Endodermal cell (in vitro differentiated cells): ENCODE results near the gene AKAP10. TPM values are rescaled to one million over a fixed set of nuclear protein-coding genes. Genes with fewer than 3 reads are reported as not detected.

Experiments
- DNase-seq: peaks from one replicate; pipeline ENCODE4 v3.0.0-alpha.2; 2017
- H3K27ac ChIP-seq: 2 replicates; pipeline ENCODE4 v1.5.1; 2013; ENCODE audit warnings: mild to moderate bottlenecking, low read depth, low read length, moderate library complexity
- H3K27me3 ChIP-seq: 2 replicates; pipeline ENCODE4 v1.6.1; 2013; ENCODE audit warnings: mild to moderate bottlenecking, low read length, moderate library complexity; ENCODE audit not compliant: insufficient read depth, control insufficient read depth, poor library complexity, severe bottlenecking
- H3K36me3 ChIP-seq: 2 replicates; pipeline ENCODE4 v1.7.0; 2013; ENCODE audit warnings: mild to moderate bottlenecking, low read length, moderate library complexity; ENCODE audit not compliant: control insufficient read depth, insufficient read depth
- H3K4me1 ChIP-seq: one replicate; pipeline ENCODE4 v1.7.0; 2013; ENCODE audit warnings: low read length; ENCODE audit not compliant: control insufficient read depth, insufficient read depth
- H3K4me3 ChIP-seq: 2 replicates; pipeline ENCODE4 v1.5.1; 2013; ENCODE audit warnings: mild to moderate bottlenecking, low read length, moderate library complexity
- H3K9ac ChIP-seq: 2 replicates; pipeline ENCODE4 v1.6.1; 2013; ENCODE audit warnings: mild to moderate bottlenecking, low read length, moderate library complexity; ENCODE audit not compliant: poor library complexity, severe bottlenecking; ENCODE audit errors: extremely low read depth
- H3K9me3 ChIP-seq: 2 replicates; pipeline ENCODE4 v1.6.1; 2013; ENCODE audit warnings: mild to moderate bottlenecking, low read length, moderate library complexity; ENCODE audit not compliant: control insufficient read depth
- H3K27ac Mint-ChIP-seq: 2 replicates; pipeline ENCODE4 v1.8.0; 2020; ENCODE audit warnings: mixed read lengths
- H3K27me3 Mint-ChIP-seq: 2 replicates; pipeline ENCODE4 v1.8.0; 2021; ENCODE audit warnings: mild to moderate bottlenecking, mixed read lengths; ENCODE audit not compliant: insufficient read depth
- H3K36me3 Mint-ChIP-seq: 2 replicates; pipeline ENCODE4 v1.8.0; 2020; ENCODE audit warnings: low read depth, mixed read lengths
- H3K4me1 Mint-ChIP-seq: 2 replicates; pipeline ENCODE4 v1.8.0; 2020; ENCODE audit warnings: mixed read lengths
- H3K4me3 Mint-ChIP-seq: 2 replicates; pipeline ENCODE4 v1.8.0; 2020; ENCODE audit warnings: mild to moderate bottlenecking, moderate library complexity, mixed read lengths
- H3K9me3 Mint-ChIP-seq: 2 replicates; pipeline ENCODE4 v1.8.0; 2020; ENCODE audit warnings: mild to moderate bottlenecking, mixed read lengths
- CTCF ChIP-seq: fragments of 200-600 bp; sonication (generic); conservative IDR thresholded peaks from 2 replicates; pipeline ENCODE4 v1.5.0; 2021; ENCODE audit warnings: antibody characterized with exemption, mild to moderate bottlenecking
- WGBS, 2 experiments: methylation state at CpG; one replicate each; pipeline versions ENCODE4 v1.1.5 to v1.1.7; 2013; ENCODE audit warnings: missing lambda C conversion rate in 2 of 2, mixed read lengths in 1 of 2; ENCODE audit not compliant: insufficient coverage in 1 of 2, insufficient read length in 1 of 2; 5-methylcytosine and 5-hydroxymethylcytosine counted together
- total RNA-seq, 2 donors: library from RNA; stranded (reverse); fragmentation: NEBNext Ultra II Directional in 1 of 2; extraction: Animal tissue kit (Norgen Biotek cat#: 25700) in 1 of 2; gene quantifications; 2 replicates in 1 of 2; 3 replicates in 1 of 2; pipeline ENCODE4 v1.2.1, GENCODE V29; 2021

AKAP10 gene
- total RNA-seq, 2 donors from 2014 or later: 29.6 to 39.1 TPM

- Mint-ChIP-seq H3K27ac (no peak overlapping the region), H3K4me3 (no peak overlapping the region), H3K36me3 (no peaks in the 10 kb centered on the region), H3K27me3 (peaks cover 20% of the 10 kb centered on the region), H3K4me1 (no peaks in the 10 kb centered on the region), H3K9me3 (no peaks in the 10 kb centered on the region)
- WGBS, 2 experiments: 94 to 100% methylated on average over 1 to 3 of the region's 3 CpGs
- Histone ChIP-seq H3K4me3 (no peak overlapping the region), H3K4me1 (no peaks in the 10 kb centered on the region), H3K27ac (no peak overlapping the region), H3K9ac (no peak overlapping the region), H3K9me3 (no peaks in the 10 kb centered on the region), H3K36me3 (no peaks in the 10 kb centered on the region), H3K27me3 (no peaks in the 10 kb centered on the region)
- TF ChIP-seq CTCF: no peak
- DNase-seq: no peak
These were observed 104.3 kb downstream of the AKAP10 start for GRCh38 chr17:19873346-19873745.

GRCh38 chr17:19868079-19868395 is 109.6 kb downstream of the AKAP10 start:
- H3K4me1 Mint-ChIP-seq: peaks cover 3% of the 10 kb centered on the region
- H3K27me3 ChIP-seq: no peaks in the 10 kb centered on the region
- H3K9me3 Mint-ChIP-seq: no peaks in the 10 kb centered on the region
- no peak for TF ChIP-seq CTCF
- peak overlapping the region; percentile 26 for H3K9ac ChIP-seq
- H3K36me3 ChIP-seq: peaks cover 6% of the 10 kb centered on the region
- H3K36me3 Mint-ChIP-seq: peaks cover 10% of the 10 kb centered on the region
- no peaks in the 10 kb centered on the region for H3K4me1 ChIP-seq
- no peaks in the 10 kb centered on the region for H3K9me3 ChIP-seq
- no peak overlapping the region for H3K27ac ChIP-seq
- H3K4me3 Mint-ChIP-seq: peak overlapping the region; percentile 75
- H3K4me3 ChIP-seq: peak overlapping the region; percentile 92
- DNase-seq: no peak
- no peak overlapping the region for H3K27ac Mint-ChIP-seq
- WGBS, 2 experiments: 43 to 51% methylated on average over 23 of the region's 23 CpGs
- peaks cover 15% of the 10 kb centered on the region for H3K27me3 Mint-ChIP-seq

DNA sequence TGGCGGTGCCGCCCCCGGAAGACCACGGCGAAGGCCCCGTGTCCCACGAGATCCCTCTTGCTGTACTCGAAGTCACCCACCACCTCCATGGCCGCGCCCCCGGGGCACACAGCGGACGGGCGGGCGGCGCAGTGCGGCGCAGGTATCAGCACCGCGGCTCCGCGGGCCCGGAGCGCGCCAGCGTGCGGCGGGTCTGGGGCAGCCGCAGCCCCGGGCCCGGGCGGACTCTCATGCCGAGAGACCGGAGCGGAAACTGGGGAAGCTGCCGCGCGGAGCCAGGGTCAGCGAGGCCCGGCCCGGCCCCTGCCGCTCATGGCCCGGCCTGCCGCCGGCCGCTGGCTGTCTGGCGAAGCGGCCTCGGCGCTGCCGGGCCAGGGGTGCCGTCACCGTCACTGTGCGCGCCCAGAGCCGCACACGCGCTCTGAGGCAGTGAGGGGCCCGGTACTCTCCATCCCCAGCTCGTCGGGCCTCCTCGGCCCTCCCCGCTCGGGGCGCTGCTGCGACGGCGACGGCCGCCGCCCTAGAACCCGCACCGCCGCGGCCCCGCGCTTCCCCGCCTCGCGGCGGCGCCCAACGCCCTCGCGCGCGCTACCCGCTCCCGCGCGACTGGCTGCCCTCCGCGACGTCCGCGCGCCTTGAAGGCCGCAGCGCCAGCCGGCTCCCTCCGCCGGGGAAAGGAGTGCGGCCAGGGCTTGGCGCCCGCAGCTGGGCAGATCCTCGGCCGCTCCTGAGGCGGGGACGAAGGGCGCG is 110.1 kb downstream of the AKAP10 start, which contains the start of gene ULK2:
Gene ULK2 (minus strand): TSS at position 608 of the 750 bp plus-strand sequence. CDS start 519 bp downstream, at position 89.
- Histone ChIP-seq H3K9ac (peak within 1 kb of the TSS; percentile 59), H3K4me3 (peak within 1 kb of the TSS; percentile 92), H3K4me1 (no peaks in the 10 kb centered on the region), H3K9me3 (no peaks in the 10 kb centered on the region), H3K27me3 (no peaks in the 10 kb centered on the region), H3K27ac (peak within 1 kb of the TSS; percentile 73), H3K36me3 (peaks cover 6% of the 10 kb centered on the region)
- Mint-ChIP-seq H3K9me3 (no peaks in the 10 kb centered on the region), H3K4me3 (peak within 1 kb of the TSS; percentile 75), H3K36me3 (peaks cover 11% of the 10 kb centered on the region), H3K4me1 (peaks cover 3% of the 10 kb centered on the region), H3K27ac (peak within 1 kb of the TSS; percentile 88), H3K27me3 (peaks cover 15% of the 10 kb centered on the region)
- TF ChIP-seq CTCF: no peak
- WGBS, 2 experiments: 0 to 1% methylated on average over 53 to 111 of the region's 111 CpGs
- peak; percentile 92 for DNase-seq
